Liver (tissue), 9 donors: ENCODE measurements around the gene DCK. TPM values are rescaled to one million over a fixed set of nuclear protein-coding genes. Genes with fewer than 3 reads are reported as not detected.
"Not testable (repeated sequence)": the region's sequence is repeated elsewhere in the genome, so short reads cannot be mapped to it uniquely, and the experiment has no call there.

ENCODE experiments used
- DNase-seq: peaks from one replicate; pipeline ENCODE4 v3.0.0-alpha.2; 2017; ENCODE audit warnings: low spot score
- H3K27ac ChIP-seq, 2 donors: one replicate each; pipeline ENCODE4 v1.7.0; 2013; ENCODE audit warnings: inconsistent platforms in 2 of 2, low read length in 2 of 2, control low read depth in 1 of 2, low read depth in 1 of 2, mild to moderate bottlenecking in 1 of 2
- H3K27me3 ChIP-seq, 4 donors: one replicate each; pipeline versions ENCODE4 v1.6.1 to v1.7.0; 2013; ENCODE audit warnings: low read length in 3 of 4, inconsistent platforms in 1 of 4, mild to moderate bottlenecking in 1 of 4, moderate library complexity in 1 of 4; ENCODE audit not compliant: control insufficient read depth in 4 of 4, insufficient read depth in 4 of 4
- H3K36me3 ChIP-seq, 4 donors: one replicate each; pipeline versions ENCODE4 v1.6.1 to v1.7.0; 2013; ENCODE audit warnings: low read length in 3 of 4, mild to moderate bottlenecking in 3 of 4, low read depth in 1 of 4, moderate library complexity in 1 of 4; ENCODE audit not compliant: control insufficient read depth in 4 of 4, insufficient read depth in 3 of 4
- H3K4me1 ChIP-seq, 4 donors: one replicate each; pipeline versions ENCODE4 v1.6.1 to v1.7.0; 2013; ENCODE audit warnings: low read length in 3 of 4, mild to moderate bottlenecking in 3 of 4, moderate library complexity in 1 of 4; ENCODE audit not compliant: control insufficient read depth in 4 of 4, insufficient read depth in 4 of 4
- H3K4me3 ChIP-seq, 3 donors: one replicate each; pipeline versions ENCODE4 v1.6.1 to v1.7.0; 2013; ENCODE audit warnings: low read length in 3 of 3, control low read depth in 1 of 3, low read depth in 1 of 3, mild to moderate bottlenecking in 1 of 3
- H3K9ac ChIP-seq, 2 donors: one replicate each; pipeline ENCODE4 v1.7.0; 2013; ENCODE audit warnings: low read length in 2 of 2, mild to moderate bottlenecking in 2 of 2, moderate library complexity in 2 of 2, control low read depth in 1 of 2, low read depth in 1 of 2
- H3K9me3 ChIP-seq, 4 donors: one replicate each; pipeline versions ENCODE4 v1.6.1 to v1.7.0; 2013; ENCODE audit warnings: low read length in 3 of 4; ENCODE audit not compliant: control insufficient read depth in 4 of 4
- ATF3 ChIP-seq: IDR thresholded peaks from 2 replicates; pipeline ENCODE4 v1.6.1; 2016; ENCODE audit warnings: antibody characterized with exemption
- EGR1 ChIP-seq, 2 donors: IDR thresholded peaks; 2 replicates each; pipeline ENCODE4 v1.6.1; 2016 to 2018; ENCODE audit warnings: antibody characterized with exemption in 2 of 2, low read depth in 2 of 2
- FOXA1 ChIP-seq: IDR thresholded peaks from 2 replicates; pipeline ENCODE4 v1.6.1; 2016; ENCODE audit warnings: antibody characterized with exemption
- FOXA2 ChIP-seq: IDR thresholded peaks from 2 replicates; pipeline ENCODE4 v1.6.1; 2016; ENCODE audit warnings: antibody characterized with exemption
- GABPA ChIP-seq, 2 donors: IDR thresholded peaks in 1 of 2; conservative IDR thresholded peaks in 1 of 2; 2 replicates each; pipeline ENCODE4 v1.6.1; 2016; ENCODE audit warnings: antibody characterized with exemption in 2 of 2, mild to moderate bottlenecking in 1 of 2, moderate library complexity in 1 of 2
- HNF4A ChIP-seq, 2 donors: conservative IDR thresholded peaks; 2 replicates each; pipeline ENCODE4 v1.6.1; 2016; ENCODE audit warnings: antibody characterized with exemption in 2 of 2, mild to moderate bottlenecking in 2 of 2
- MAX ChIP-seq: IDR thresholded peaks from 2 replicates; pipeline ENCODE4 v1.6.1; 2016; ENCODE audit warnings: antibody characterized with exemption
- NR2F2 ChIP-seq: IDR thresholded peaks from 2 replicates; pipeline ENCODE4 v1.6.1; 2016; ENCODE audit warnings: antibody characterized with exemption
- REST ChIP-seq: IDR thresholded peaks from 2 replicates; pipeline ENCODE4 v1.6.1; 2016; ENCODE audit warnings: antibody characterized with exemption, mild to moderate bottlenecking
- RXRA ChIP-seq, 2 donors: IDR thresholded peaks; 2 replicates each; pipeline ENCODE4 v1.6.1; 2017 to 2018; ENCODE audit warnings: antibody characterized with exemption in 2 of 2, mild to moderate bottlenecking in 1 of 2
- SP1 ChIP-seq: IDR thresholded peaks from 2 replicates; pipeline ENCODE4 v1.6.1; 2018; ENCODE audit warnings: antibody characterized with exemption, mild to moderate bottlenecking
- YY1 ChIP-seq: IDR thresholded peaks from 2 replicates; pipeline ENCODE4 v1.6.1; 2016; ENCODE audit warnings: antibody characterized with exemption, mild to moderate bottlenecking
- WGBS: extraction: QIAGEN DNeasy Blood & Tissue Kit; methylation state at CpG from one replicate; pipeline ENCODE4 v1.1.7; 2013; 5-methylcytosine and 5-hydroxymethylcytosine counted together
- polyA plus RNA-seq, 2 donors: library from polyadenylated mRNA; stranded (reverse) in 1 of 2; unstranded in 1 of 2; fragments of 200-250 nt in 1 of 2; fragments of >200 nt in 1 of 2; fragmentation: Nextera tagmentation in 1 of 2; extraction: Ambion mirVana in 1 of 2; gene quantifications; one replicate each; pipeline versions ENCODE4 v1.2.1 to v1.2.3, GENCODE V29; 2013 to 2015
- total RNA-seq, 2 donors: library from RNA; depleted of rRNA; stranded (reverse); fragments of >200 nt; gene quantifications; one replicate each; pipeline ENCODE4 v1.2.3, GENCODE V29; 2014
- donor health status: healthy.
- donor health status: healthy.
- donor health status: healthy.
- donor health status: healthy.
- donor health status: healthy.

The DCK gene
- total and polyA plus RNA-seq, 4 donors = 2.8 to 55.9 (median 3.7) TPM

GRCh38 chr4:70997036-70997435, 3.6 kb downstream of the DCK start:
- Histone ChIP-seq H3K36me3 (peaks cover 0 to 2% (median 0%) of the 10 kb centered on the region in 4 donors), H3K4me3 (no peak overlapping the region), H3K27me3 (no peaks in the 10 kb centered on the region), H3K4me1 (peaks cover 0 to 19% (median 7%) of the 10 kb centered on the region in 4 donors), H3K27ac (no peak overlapping the region), H3K9ac (peak overlapping the region in 1 of 2 donors; percentile 43), H3K9me3 (no peaks in the 10 kb centered on the region)
- WGBS = 80% methylated on average over 1 of the region's 1 CpG
- TF ChIP-seq YY1 (no peak), REST (no peak), NR2F2 (no peak), GABPA (IDR thresholded peaks at IDR 0.05 in 1 of 2, conservative IDR thresholded peaks at IDR 0.05 in 1 of 2) (no peak), HNF4A (conservative IDR thresholded peaks at IDR 0.05) (no peak), FOXA1 (no peak), MAX (no peak), EGR1 (IDR thresholded peaks at IDR 0.05; ENCODE audit: low read depth in 2 of 2) (no peak)
- no peak for DNase-seq

- H3K4me1 ChIP-seq = peaks cover 0 to 18% (median 6%) of the 10 kb centered on the region in 4 donors
- H3K4me3 ChIP-seq = no peak overlapping the region
- no peak for DNase-seq
- H3K36me3 ChIP-seq = peaks cover 0 to 2% (median 0%) of the 10 kb centered on the region in 4 donors
- WGBS = 71% methylated on average over 2 of the region's 2 CpGs
- no peaks in the 10 kb centered on the region for H3K27me3 ChIP-seq
- no peaks in the 10 kb centered on the region for H3K9me3 ChIP-seq
- no peak overlapping the region for H3K27ac ChIP-seq
- TF ChIP-seq ATF3 (no peak), NR2F2 (no peak), RXRA (IDR thresholded peaks at IDR 0.05) (no peak), MAX (no peak), FOXA1 (no peak), HNF4A (conservative IDR thresholded peaks at IDR 0.05) (no peak), GABPA (IDR thresholded peaks at IDR 0.05 in 1 of 2, conservative IDR thresholded peaks at IDR 0.05 in 1 of 2) (no peak), SP1 (no peak), FOXA2 (no peak)
- H3K9ac ChIP-seq = no peak overlapping the region
Observed at GRCh38 chr4:70997546-70997945, 4.1 kb downstream of the DCK start.

GRCh38 chr4:70999639-71000038, 6.2 kb downstream of the DCK start:
- H3K9me3 ChIP-seq, H3K4me3 ChIP-seq, H3K27me3 ChIP-seq, DNase-seq, H3K36me3 ChIP-seq, H3K9ac ChIP-seq, H3K27ac ChIP-seq, H3K4me1 ChIP-seq: not testable (repeated sequence)

- not testable (repeated sequence) for H3K9ac ChIP-seq, H3K4me1 ChIP-seq, H3K4me3 ChIP-seq, H3K9me3 ChIP-seq, DNase-seq, H3K36me3 ChIP-seq, H3K27me3 ChIP-seq, H3K27ac ChIP-seq
- 99% methylated on average over 4 of the region's 4 CpGs for WGBS
Observed at GRCh38 chr4:71001363-71001762, 7.9 kb downstream of the DCK start.
